ENCODE measurements around the gene GLIS2. TPM values are rescaled to one million over a fixed set of nuclear protein-coding genes. Genes with fewer than 3 reads are reported as not detected.

Gene GLIS2
- total RNA-seq, 1 experiment from 2014 or later = 18.2 TPM

- RAD21 ChIA-PET (ENCODE audit: low non-redundant PET in 1 of 2, low total read pairs in 2 of 2, uncharacterized antibody in 2 of 2, unreplicated experiment in 2 of 2) = no interaction called here
- no peak overlapping the region for H2AFZ ChIP-seq (ENCODE audit: low read depth, low read length, poor library complexity, severe bottlenecking)
- peak overlapping the region; percentile 68 to 84 for H3K4me3 ChIP-seq (replicated peaks in 1 of 2; ENCODE audit: low read depth in 1 of 2, low read length in 2 of 2)
- no peaks in the 10 kb centered on the region for H3K9me2 ChIP-seq (ENCODE audit: insufficient read depth)
- no peak for DNase-seq (ENCODE audit: low read depth, low spot score)
- H3K4me1 ChIP-seq (ENCODE audit: control insufficient read depth in 1 of 2, insufficient read depth in 2 of 2, low read length in 2 of 2) = peaks cover 8 to 34% of the 10 kb centered on the region in 2 experiments; a peak in 3 of 4 replicates
- TF ChIP-seq RAD21 (IDR thresholded peaks at IDR 0.05; ENCODE audit: low read depth) = no peak
- CTCF ChIA-PET = interaction anchor here (1.6 to 6.8 kb wide), 3 partner anchors 8 to 40 kb away, joined by 10 to 37 read pairs (median 10); no protein-coding TSS in a partner anchor
- intact Hi-C loops (cut with micrococcal nuclease) = no loop called here
- H3K27me3 ChIP-seq (ENCODE audit: insufficient read depth, low read length) = no peaks in the 10 kb centered on the region
- no peak for ATAC-seq
- POLR2A ChIA-PET = no interaction called here
- H3K79me2 ChIP-seq (ENCODE audit: insufficient read depth, low read length) = peaks cover 67% of the 10 kb centered on the region
- H3K9me3 ChIP-seq (ENCODE audit: control insufficient read depth in 1 of 2, insufficient read depth in 1 of 2, low read depth in 1 of 2, low read length in 2 of 2) = no peaks in the 10 kb centered on the region
- H3K9ac ChIP-seq (ENCODE audit: low read length) = peak overlapping the region; percentile 91
- BruUV-seq (replicated peaks) = no TSS peak
- peaks cover 0 to 6% of the 10 kb centered on the region in 2 experiments; a peak in 1 of 4 replicates for H3K36me3 ChIP-seq (ENCODE audit: control insufficient read depth in 1 of 2, insufficient read depth in 2 of 2, low read length in 2 of 2)
- H3K27ac ChIP-seq (ENCODE audit: low read depth, low read length) = peak overlapping the region; percentile 91
- peak overlapping the region; percentile 82 for H3K4me2 ChIP-seq (ENCODE audit: low read length)
- no peaks in the 10 kb centered on the region for H4K20me1 ChIP-seq (ENCODE audit: insufficient read depth)
Observed at GRCh38 chr16:4270595-4270994, 45.3 kb upstream of the GLIS2 start.

GRCh38 chr16:4271176-4272113, 44.4 kb upstream of the GLIS2 start:
- intact Hi-C loops (cut with micrococcal nuclease) = no loop called here
- Histone ChIP-seq H3K9me3 (ENCODE audit: control insufficient read depth in 1 of 2, insufficient read depth in 1 of 2, low read depth in 1 of 2, low read length in 2 of 2) (no peaks in the 10 kb centered on the region), H3K4me1 (ENCODE audit: control insufficient read depth in 1 of 2, insufficient read depth in 2 of 2, low read length in 2 of 2) (peaks cover 8 to 34% of the 10 kb centered on the region in 2 experiments; a peak in 3 of 4 replicates), H3K4me2 (ENCODE audit: low read length) (peak overlapping the region; percentile 82), H3K9ac (ENCODE audit: low read length) (peak overlapping the region; percentile 91), H3K4me3 (replicated peaks in 1 of 2; ENCODE audit: low read depth in 1 of 2, low read length in 2 of 2) (peak overlapping the region; percentile 68 to 84), H3K27ac (ENCODE audit: low read depth, low read length) (peak overlapping the region; percentile 91), H3K79me2 (ENCODE audit: insufficient read depth, low read length) (peaks cover 58% of the 10 kb centered on the region), H3K36me3 (ENCODE audit: control insufficient read depth in 1 of 2, insufficient read depth in 2 of 2, low read length in 2 of 2) (peaks cover 0 to 6% of the 10 kb centered on the region in 2 experiments; a peak in 1 of 4 replicates), H2AFZ (ENCODE audit: low read depth, low read length, poor library complexity, severe bottlenecking) (no peak overlapping the region), H3K27me3 (ENCODE audit: insufficient read depth, low read length) (no peaks in the 10 kb centered on the region), H3K9me2 (ENCODE audit: insufficient read depth) (no peaks in the 10 kb centered on the region), H4K20me1 (ENCODE audit: insufficient read depth) (no peaks in the 10 kb centered on the region)
- DNase-seq (ENCODE audit: low read depth, low spot score) = peak; percentile 86
- ATAC-seq = peak; percentile 77
- RAD21 ChIA-PET (ENCODE audit: low non-redundant PET in 1 of 2, low total read pairs in 2 of 2, uncharacterized antibody in 2 of 2, unreplicated experiment in 2 of 2) = interaction anchor here in 1 of 2 experiments (0.5 to 1.3 kb wide), 2 partner anchors 289 to 310 kb away, joined by 3 to 4 read pairs; no protein-coding TSS in a partner anchor
- TSS peak; percentile 84 for BruUV-seq (replicated peaks)
- POLR2A ChIA-PET = interaction anchor here (0.9 to 1.6 kb wide), 6 partner anchors 17 to 132 kb away, joined by 3 to 4 read pairs (median 3); no protein-coding TSS in a partner anchor
- CTCF ChIA-PET = interaction anchor here (0.7 to 6.8 kb wide), 9 partner anchors 9 to 288 kb away, joined by 3 to 37 read pairs (median 5); no protein-coding TSS in a partner anchor
- TF ChIP-seq ATF3 (IDR thresholded peaks at IDR 0.05) (no peak), RAD21 (IDR thresholded peaks at IDR 0.05; ENCODE audit: low read depth) (no peak), ZFX (IDR thresholded peaks at IDR 0.05) (peak; percentile 99), CBX3 (IDR thresholded peaks at IDR 0.05; ENCODE audit: low read depth) (no peak; the same call in 1 of the 2 replicates), SIN3A (IDR thresholded peaks at IDR 0.05; ENCODE audit: low read depth) (peak; percentile 48), EZH2 (IDR thresholded peaks at IDR 0.05) (no peak), EGR1 (IDR thresholded peaks at IDR 0.05; ENCODE audit: low read depth) (peak; percentile 79; the same call in 1 of the 2 replicates), POLR2AphosphoS5 (IDR thresholded peaks at IDR 0.05; ENCODE audit: low read depth, low read length) (peak; percentile 59), MAX (IDR thresholded peaks at IDR 0.05) (peak; percentile 99), ELF1 (IDR thresholded peaks at IDR 0.05; ENCODE audit: borderline replicate concordance, low read depth) (no peak), CEBPB (IDR thresholded peaks at IDR 0.05; ENCODE audit: low read depth) (no peak), ZBTB33 (IDR thresholded peaks at IDR 0.05; ENCODE audit: extremely low read depth, insufficient replicate concordance, low read length) (peak; percentile 38)
